Measurements from ENCODE around the gene SYNGR4.
A peak's percentile ranks its signal among the peaks of the same experiment; 100 is the strongest.

SYNGR4 gene

DNA sequence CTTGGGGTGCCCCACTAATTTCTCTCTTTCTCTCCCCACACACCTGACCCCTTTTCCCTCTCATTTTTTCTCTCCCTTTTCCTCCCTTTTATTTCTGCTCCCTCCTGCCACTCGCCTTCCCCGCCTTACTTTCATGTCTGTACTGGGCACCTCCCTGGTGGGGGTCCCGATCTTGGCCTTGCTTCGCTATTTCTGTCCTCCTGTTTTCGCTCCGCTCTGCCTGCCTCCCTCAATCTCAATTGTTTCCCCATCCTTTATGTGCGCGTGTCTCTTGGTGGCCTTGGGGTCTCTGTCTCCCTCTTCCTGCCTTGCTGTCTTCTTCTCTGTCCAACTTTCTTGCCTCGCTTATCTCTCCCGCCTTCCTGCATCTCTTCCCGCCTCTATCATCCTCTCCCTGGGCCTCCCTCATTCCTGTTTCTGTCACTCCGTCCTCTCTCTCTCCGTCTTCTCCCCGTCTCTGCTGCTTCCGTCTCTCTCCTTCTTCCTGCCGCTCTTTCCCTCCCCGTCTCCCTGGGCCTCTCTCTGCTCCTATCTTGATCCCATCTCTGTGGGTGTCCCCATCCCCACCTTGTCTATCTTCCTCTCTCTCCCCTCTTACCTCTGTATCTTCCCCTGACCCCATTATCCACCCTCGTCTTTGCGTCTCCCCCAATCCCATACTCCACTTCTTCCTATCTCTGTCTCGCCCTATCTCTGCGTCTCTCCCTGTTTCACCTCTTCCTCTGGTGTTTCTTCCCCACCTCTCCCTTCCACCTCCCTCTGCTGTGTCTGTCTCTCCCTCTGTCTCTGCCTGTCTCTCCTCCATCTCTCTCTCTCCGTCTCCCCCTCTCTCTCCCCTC, 33.3 kb downstream of the SYNGR4 start:
- DNase-seq = no peak

DNA sequence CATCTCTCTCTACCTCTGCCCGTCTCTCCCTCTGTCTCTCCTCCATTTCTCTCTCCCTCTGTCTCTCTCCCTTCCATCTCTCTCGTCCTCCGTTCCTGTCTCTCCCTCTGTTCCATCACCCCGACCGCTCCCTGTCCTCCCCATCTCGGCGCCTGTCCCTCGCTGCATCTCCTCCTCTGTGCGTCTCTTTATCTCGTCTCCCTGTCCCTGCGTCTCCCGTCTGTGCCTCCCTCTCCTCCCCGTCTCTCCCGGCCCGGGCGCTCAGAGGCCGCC, 33.9 kb downstream of the SYNGR4 start:
- DNase-seq = no peak

DNA sequence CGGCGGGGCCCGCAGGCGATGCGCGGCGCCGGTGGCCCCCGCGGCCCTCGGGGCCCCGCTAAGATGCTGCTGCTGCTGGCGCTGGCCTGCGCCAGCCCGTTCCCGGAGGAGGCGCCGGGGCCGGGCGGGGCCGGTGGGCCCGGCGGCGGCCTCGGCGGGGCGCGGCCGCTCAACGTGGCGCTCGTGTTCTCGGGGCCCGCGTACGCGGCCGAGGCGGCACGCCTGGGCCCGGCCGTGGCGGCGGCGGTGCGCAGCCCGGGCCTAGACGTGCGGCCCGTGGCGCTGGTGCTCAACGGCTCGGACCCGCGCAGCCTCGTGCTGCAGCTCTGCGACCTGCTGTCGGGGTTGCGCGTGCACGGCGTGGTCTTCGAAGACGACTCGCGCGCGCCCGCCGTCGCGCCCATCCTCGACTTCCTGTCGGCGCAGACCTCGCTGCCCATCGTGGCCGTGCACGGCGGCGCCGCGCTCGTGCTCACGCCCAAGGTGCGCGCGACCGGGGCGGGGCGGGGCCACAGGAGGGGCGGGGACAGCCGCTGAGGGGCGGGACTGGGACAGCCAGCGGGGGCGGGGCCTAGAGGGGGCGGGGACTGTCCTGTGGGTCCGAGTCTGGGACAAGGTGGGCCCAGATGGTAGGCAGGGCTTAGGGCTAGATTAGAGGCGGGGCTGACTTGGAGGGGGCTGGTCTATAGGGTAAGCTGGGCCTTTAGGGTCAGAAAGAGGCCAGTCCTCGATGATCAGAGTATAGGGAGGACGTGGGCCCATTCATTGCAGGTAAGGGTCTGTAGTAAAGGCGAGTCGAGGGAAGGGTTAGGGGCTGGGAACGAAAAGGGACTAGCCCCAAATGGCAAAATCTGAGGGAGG, 34.4 kb downstream of the SYNGR4 start:
- DNase-seq = peak; percentile 92

DNA sequence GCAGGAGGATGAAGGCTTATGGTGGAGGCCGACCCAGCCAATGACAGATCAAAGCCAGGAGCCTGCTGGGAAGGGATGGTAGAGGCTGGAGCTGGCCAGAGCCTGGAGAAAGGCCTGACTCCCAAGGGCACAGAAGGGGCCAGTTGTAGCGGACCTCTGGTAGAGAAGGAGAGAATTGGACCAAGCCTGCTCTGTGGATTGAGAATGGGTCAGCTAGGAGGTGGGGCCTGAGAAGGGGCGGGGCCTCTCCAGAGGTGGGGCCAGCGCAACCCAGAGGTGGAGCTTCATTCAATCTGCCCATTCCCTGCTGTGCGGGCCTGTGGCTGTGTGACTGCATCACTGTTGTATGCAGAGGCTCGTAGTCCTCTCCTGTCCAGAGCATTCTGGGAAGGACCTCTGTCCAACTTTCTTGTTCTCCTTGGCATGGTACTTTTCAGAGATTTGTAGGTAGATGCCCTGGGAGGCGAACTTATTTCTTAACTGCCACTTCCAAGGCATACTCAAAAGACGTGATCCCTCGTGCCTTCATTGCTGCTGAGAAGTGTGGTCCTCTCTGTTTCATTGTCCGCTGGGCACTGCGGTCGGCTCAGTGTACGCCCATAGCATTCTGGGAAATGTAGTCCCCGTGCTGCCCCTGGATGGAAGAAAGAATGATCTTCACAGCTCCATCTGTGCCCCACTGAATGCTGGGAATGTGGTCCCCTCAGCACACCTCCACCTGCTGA, 36.0 kb downstream of the SYNGR4 start:
- DNase-seq = peak; percentile 82

DNA sequence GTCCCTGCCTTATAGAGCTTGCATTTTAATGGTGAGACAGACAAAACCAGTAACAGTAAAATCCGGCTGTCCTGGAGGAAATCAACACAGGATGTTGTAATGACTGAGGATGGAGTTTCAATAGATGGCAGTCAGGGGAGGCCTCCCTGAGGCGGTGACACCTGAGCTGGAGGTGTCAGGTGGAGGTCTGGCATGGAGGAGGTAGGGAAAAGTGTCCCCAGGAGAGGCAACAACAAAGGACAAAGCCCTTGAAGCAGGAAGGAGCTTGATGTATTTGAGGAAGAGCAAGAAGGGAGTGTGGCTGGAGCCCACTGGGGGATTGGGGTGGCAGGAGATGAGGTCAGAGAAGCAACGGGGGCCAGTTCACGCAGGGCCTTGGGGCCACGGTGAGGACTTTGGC, 37.1 kb downstream of the SYNGR4 start:
- DNase-seq = no peak

DNA sequence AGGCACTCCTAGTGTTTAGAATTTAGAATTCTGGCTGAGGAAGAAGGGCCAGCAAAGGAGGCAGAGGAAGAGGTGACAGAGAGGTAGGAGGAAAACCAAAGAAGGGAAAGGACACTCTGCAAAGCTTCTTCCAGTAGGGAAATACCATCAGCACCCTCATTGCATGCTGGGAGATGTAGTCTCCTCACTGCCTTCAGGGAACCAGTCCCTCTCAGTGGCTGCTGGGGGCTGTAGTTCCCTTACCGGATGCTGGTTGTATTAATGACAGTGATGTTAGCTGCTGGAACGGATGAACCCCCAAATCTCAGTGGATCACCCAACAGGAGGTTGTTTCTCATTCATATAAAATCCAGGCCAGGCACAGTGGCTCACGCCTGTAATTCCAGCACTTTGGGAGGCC, 39.4 kb downstream of the SYNGR4 start:
- no peak for DNase-seq

DNA sequence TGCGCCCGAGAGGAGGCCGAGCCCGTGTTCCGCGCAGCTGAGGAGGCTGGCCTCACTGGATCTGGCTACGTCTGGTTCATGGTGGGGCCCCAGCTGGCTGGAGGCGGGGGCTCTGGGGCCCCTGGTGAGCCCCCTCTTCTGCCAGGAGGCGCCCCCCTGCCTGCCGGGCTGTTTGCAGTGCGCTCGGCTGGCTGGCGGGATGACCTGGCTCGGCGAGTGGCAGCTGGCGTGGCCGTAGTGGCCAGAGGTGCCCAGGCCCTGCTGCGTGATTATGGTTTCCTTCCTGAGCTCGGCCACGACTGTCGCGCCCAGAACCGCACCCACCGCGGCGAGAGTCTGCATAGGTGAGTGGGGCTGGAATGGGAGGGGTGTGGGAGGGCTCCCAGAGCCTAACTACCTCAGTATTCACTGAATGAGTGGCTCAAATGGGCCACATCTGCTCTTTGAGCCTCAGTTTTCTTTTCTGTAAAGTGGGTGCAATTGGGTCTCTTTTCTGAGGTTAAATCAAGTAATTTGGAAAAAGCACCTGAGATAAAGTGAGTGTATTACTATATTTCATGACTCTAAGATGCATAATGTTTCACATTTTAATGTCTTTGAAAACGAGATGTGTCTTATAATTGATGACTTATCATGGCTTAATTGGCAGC, 41.0 kb downstream of the SYNGR4 start:
- DNase-seq = no peak

DNA sequence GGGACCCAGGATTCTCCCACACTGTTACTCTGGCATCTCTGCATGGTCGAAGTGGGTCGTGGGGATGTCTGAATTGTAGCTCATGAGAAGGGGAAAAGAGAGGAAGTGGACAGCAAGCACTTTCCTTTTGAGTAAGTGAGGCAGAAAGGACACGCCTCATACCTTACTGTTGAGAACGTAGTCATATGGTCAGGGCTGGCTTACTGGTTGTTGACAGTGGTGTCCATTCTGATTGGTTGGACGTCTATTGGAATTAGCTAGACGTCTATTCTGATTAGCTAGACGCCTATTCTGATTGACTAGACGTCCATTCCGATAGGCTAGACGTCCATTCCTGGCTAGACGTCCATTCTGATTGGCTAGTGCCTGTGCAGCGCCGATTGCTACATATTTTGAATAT, 41.7 kb downstream of the SYNGR4 start:
- DNase-seq = no peak

DNA sequence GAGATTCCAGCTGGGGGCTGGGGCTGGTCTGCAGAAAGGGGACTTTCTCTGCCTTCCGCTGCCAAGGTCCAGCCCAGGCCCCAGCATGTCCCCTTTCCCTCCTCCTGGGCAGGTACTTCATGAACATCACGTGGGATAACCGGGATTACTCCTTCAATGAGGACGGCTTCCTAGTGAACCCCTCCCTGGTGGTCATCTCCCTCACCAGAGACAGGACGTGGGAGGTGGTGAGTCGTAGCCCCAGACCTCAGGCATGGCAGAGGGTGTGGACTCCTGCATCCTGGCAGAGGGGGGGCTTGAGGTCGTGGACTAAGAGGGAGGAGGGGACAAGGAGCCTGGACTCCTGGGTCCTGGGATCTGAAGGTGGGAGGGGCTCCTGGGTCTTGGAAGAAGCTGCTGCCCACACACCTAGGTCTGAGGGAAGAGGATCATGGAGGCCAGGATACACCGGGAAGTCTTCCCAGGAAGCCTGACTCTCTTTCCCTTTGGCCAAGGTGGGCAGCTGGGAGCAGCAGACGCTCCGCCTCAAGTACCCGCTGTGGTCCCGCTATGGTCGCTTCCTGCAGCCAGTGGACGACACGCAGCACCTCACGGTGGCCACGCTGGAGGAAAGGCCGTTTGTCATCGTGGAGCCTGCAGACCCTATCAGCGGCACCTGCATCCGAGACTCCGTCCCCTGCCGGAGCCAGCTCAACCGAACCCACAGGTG, 49.9 kb downstream of the SYNGR4 start:
- DNase-seq = no peak

DNA sequence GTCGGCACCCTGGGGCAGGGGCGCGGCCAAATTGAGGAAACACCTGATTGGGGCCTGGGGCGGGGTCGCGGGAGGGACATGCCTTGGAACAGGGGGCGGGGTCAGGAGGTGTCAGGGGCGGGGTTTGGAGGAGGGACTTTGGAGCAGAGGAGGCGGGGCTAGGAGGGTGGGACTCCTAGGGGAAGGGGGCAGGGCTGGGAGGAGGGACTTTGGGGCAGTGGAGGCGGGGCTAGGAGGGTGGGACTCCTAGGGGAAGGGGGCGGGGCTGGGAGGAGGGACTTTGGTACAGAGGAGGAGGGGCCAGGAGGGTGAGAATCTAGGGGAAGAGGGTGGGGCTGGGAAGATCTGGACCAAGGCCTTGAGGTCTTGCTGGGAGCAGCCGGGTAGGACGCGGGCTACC, 51.2 kb downstream of the SYNGR4 start:
- peak; percentile 51 for DNase-seq

DNA sequence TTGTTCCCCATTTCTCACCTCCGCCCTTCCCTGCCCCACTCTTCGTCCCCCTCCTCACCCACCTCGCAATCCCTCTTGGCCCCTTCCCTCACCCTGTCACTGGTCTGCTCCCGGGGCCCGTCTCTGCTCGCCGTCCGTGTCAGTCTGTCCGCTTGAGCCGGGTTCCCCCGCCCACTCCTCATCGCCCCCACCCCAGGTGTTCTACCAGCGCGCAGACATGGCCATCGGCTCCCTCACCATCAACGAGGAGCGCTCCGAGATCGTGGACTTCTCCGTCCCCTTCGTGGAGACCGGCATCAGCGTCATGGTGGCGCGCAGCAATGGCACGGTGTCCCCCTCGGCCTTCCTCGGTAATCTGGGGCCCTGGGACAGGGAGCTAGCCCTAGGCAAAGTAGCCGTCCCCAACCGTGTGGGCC, 51.6 kb downstream of the SYNGR4 start:
- DNase-seq = no peak

DNA sequence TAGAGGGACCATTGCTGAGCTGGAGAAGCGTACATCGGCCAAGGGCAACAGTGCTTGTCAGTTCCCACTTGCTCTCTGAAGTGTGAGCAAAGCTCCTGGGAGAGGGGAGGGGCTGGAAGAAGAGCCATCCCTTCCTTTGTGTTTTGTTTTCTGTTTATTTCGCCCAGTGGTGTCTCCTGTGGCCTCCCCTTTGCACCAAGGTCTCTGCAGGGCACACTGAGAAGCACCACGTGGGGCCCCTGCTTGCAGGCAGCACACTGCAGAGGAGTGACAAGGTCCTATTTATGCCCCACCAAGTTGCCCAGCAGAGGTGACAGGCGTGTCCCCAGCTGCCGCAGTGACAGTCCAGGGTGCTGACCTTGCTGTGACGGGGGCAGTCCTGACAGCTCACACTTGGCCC, 53.3 kb downstream of the SYNGR4 start:
- DNase-seq = no peak

DNA sequence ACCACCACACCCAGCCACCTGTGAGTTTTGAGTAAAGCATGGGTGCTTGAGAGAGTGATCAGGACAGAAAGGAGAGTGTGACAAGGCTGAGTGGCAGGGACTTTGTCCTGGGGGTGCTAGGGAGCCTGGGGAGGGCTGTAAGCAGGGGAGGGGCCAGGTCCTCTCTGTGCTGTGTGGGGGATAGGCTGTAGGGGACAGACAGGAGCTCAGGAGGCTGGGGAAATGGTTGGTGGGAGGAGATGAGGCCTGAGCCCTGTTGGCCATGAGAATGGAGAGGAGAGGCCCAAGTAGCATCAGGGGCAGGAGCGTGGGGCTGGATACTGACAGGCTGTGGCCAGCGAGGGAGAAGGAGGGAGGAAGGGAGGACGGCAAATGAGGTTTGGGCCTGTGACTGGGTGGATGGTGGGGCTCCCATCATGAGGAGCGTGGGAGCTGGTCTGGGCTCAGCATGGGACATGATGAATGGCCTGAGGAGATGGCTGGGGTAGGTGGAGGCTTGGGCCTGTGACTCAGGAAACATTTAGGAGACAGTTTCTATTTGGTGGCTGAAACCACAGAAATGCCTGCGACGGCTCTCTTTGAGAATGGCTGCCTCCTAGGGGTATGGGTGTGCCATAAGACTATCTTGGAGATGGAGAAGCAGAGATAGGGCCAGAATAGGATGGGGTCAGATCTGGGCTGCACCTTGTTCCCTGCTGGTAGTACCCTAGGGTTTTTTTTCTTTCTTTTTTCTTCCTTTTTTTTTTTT, 54.3 kb downstream of the SYNGR4 start:
- no peak for DNase-seq

DNA sequence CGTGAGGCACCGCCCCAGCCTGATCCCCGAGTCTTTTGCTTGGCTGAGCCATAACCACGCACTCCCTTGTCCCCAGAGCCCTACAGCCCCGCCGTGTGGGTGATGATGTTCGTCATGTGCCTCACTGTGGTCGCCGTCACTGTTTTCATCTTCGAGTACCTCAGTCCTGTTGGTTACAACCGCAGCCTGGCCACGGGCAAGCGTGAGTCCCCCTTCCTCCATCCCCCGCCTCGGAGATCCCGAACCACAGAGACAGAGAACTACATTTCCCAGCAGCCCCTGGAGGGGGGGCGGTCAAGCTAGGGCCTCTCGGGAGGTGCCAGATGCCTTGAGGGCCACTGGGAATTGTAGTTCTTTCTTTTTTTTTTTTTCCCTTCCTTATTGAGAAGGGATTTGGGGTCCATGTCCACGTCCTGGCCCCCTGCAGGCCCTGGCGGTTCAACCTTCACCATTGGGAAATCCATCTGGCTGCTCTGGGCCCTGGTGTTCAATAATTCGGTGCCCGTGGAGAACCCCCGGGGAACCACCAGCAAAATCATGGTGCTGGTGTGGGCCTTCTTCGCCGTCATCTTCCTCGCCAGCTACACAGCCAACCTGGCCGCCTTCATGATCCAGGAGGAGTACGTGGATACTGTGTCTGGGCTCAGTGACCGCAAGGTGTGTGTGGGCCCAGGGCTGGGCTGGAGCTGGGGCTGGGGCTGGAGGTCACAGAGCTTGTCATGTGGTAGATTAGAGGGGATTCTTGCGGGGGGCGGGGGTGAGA, 55.2 kb downstream of the SYNGR4 start:
- DNase-seq = no peak

DNA sequence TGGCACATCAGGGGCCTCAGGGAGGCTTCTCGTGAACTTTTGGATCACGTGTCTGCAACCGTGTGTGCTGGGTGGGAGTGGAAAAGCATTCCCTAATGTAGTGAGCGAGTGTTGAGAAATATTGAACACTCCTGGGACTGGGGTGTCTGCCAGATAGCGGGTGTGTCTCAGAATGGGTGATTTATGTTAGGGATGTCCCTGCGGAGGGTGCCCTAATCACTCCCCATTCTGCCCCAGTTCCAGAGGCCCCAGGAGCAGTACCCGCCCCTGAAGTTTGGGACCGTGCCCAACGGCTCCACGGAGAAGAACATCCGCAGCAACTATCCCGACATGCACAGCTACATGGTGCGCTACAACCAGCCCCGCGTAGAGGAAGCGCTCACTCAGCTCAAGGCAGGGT, 57.4 kb downstream of the SYNGR4 start:
- no peak for DNase-seq

DNA sequence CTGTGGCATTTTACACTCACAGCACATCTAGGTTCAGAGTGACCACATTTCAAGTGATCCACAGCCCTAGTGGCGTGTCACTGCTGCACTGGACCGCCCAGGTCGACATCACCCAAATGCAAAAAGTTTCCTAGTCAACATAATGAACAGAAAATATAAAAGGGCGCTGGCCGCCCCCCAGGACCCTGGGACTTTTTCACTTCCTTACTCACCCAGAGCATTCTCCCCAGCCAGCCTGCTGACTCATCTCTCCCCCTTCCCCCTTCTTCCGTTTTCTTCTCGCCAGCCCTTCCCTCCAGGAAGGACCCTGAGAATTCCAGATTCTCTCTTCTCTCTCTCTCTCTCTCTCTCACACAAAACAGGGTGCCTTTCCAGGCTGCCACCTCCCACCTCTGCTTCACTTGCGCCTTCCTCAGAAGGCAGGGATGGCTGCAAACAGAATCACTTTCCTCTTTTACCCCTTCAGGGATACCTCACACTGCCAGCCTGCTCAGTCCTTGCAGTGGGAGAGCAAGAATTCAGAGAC, 60.6 kb downstream of the SYNGR4 start:
- no peak for DNase-seq

Measured in NCI-H774 (cell line).